Suprapubic skin (tissue), 4 donors: ENCODE results near the gene AMIGO3. TPM values are rescaled to one million over a fixed set of nuclear protein-coding genes. Genes with fewer than 3 reads are reported as not detected.

ENCODE experiments used
- DNase-seq, 2 donors: peaks; one replicate each; pipeline ENCODE4 v3.0.0-alpha.2; 2019; ENCODE audit warnings: low spot score in 2 of 2
- H3K27ac ChIP-seq: fragments of 200-600 bp; sonication (generic); one replicate; pipeline ENCODE4 v1.5.1; 2019
- H3K27me3 ChIP-seq: fragments of 200-600 bp; sonication (generic); one replicate; pipeline ENCODE4 v1.5.1; 2019
- H3K36me3 ChIP-seq: fragments of 200-600 bp; sonication (generic); one replicate; pipeline ENCODE4 v1.5.1; 2019
- H3K4me1 ChIP-seq: fragments of 200-600 bp; sonication (generic); one replicate; pipeline ENCODE4 v1.5.1; 2019
- H3K4me3 ChIP-seq: fragments of 200-600 bp; sonication (generic); one replicate; pipeline ENCODE4 v1.5.1; 2019; ENCODE audit warnings: mild to moderate bottlenecking
- H3K9me3 ChIP-seq: fragments of 200-600 bp; sonication (generic); one replicate; pipeline ENCODE4 v1.5.1; 2019
- CTCF ChIP-seq, 2 donors: fragments of 200-600 bp in 1 of 2; fragments of 450-650 bp in 1 of 2; sonication (generic) in 1 of 2; IDR thresholded peaks; one replicate each; pipeline ENCODE4 v1.5.1; 2016 to 2019; ENCODE audit warnings: antibody characterized with exemption in 2 of 2, mild to moderate bottlenecking in 1 of 2, moderate library complexity in 1 of 2
- EP300 ChIP-seq: sonication (generic); formaldehyde crosslinking; IDR thresholded peaks from one replicate; pipeline ENCODE4 v1.6.1; 2017; ENCODE audit warnings: antibody characterized with exemption
- POLR2A ChIP-seq, 2 donors: fragments of 450-650 bp; IDR thresholded peaks; one replicate each; pipeline ENCODE4 v1.6.1; 2017; ENCODE audit warnings: antibody characterized with exemption in 2 of 2, mild to moderate bottlenecking in 2 of 2, moderate library complexity in 2 of 2
- POLR2AphosphoS5 ChIP-seq, 3 donors: sonication (generic); formaldehyde crosslinking; IDR thresholded peaks; one replicate each; pipeline ENCODE4 v1.6.1; 2017; ENCODE audit warnings: antibody characterized with exemption in 3 of 3
- WGBS: methylation state at CpG from one replicate; pipeline ENCODE4 v1.1.5; 2018; 5-methylcytosine and 5-hydroxymethylcytosine counted together
- total RNA-seq, 4 donors: library from RNA; depleted of rRNA; stranded (reverse); fragments of >200 nt; gene quantifications; one replicate each; pipeline ENCODE4 v1.1.0, GENCODE V29; 2016

Gene AMIGO3
- total RNA-seq, 4 donors from 2014 or later: 1.6 to 3.8 (median 2.5) TPM

DNA sequence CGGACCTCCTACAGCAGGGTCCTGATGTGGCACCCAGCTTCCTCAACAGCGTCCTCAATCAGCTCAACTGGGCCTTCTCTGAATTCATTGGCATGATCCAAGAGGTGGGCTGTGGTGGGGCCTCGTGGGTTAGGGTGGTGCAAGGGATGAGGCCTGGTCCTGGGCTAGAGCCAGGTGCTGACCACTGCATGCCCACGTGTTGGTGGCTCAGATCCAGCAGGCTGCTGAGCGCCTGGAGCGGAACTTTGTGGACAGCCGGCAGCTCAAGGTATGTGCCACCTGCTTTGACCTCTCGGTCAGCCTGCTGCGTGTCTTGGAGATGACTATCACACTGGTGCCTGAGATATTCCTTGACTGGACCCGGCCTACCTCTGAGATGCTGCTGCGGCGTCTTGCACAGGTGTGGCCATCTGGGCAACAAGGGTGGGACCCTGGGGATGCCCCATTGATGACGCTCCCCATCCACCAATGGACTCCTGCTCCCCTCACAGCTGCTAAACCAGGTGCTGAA lies 3.8 kb downstream of the AMIGO3 start:
- Histone ChIP-seq H3K36me3 (peaks cover 20% of the 10 kb centered on the region), H3K27ac (no peak overlapping the region), H3K9me3 (no peaks in the 10 kb centered on the region), H3K4me3 (no peak overlapping the region), H3K4me1 (peaks cover 33% of the 10 kb centered on the region), H3K27me3 (no peaks in the 10 kb centered on the region)
- peak in 1 of 2 donors; percentile 77 for DNase-seq
- no peak for TF ChIP-seq CTCF (IDR thresholded peaks at IDR 0.05)
- TF ChIP-seq EP300: no peak
- no peak for TF ChIP-seq POLR2AphosphoS5 (IDR thresholded peaks at IDR 0.05)
- TF ChIP-seq POLR2A (IDR thresholded peaks at IDR 0.05): no peak
- 83% methylated on average over 9 of the region's 13 CpGs for WGBS

DNA sequence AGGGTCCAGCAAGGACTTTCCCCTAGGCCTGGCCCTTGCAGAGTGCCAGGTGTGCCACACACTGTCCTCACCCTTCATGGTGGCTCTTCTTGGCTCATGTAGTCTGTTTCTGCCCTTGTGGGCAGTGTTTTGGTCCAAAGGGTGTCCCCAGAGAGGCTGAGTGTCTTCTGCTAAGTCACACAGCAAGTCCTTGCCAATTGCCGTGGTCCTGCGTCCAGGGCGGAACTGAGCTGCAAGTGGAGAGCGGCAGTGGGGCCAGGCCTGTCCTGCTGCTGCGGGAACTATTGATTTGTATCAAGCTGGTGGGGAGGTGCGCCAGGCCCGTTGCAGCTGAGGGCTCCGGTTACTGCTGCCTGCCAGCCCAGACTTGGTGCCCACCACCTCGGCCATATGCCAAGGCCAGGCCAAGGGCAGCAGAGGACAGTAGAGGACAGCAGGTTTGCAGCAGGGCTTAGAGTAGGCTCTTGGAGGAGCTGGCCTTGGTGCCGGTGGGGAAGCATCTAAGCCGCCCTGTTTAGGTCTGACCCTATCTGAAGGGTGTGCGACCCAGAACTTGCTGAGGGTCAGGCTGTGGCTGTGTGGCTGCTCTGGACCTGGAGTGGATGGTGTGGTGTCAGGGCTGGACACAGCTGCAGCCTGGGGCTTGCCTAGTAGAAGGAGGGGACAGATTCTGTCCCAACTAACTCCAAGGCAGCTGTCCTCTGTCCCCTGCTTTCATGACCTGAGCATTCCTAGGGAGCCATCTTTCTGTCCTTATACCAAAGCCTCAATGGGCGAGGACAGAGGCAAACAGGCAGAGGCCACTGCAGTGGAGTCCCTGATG lies 4.5 kb downstream of the AMIGO3 start:
- H3K36me3 ChIP-seq: peaks cover 17% of the 10 kb centered on the region
- 95% methylated on average over 3 of the region's 13 CpGs for WGBS

GRCh38 chr3:49713336-49714105 lies 6.0 kb downstream of the AMIGO3 start:
- Histone ChIP-seq H3K27me3 (no peaks in the 10 kb centered on the region), H3K9me3 (no peaks in the 10 kb centered on the region), H3K4me1 (peaks cover 12% of the 10 kb centered on the region), H3K27ac (no peak overlapping the region), H3K4me3 (no peak overlapping the region), H3K36me3 (peaks cover 19% of the 10 kb centered on the region)
- TF ChIP-seq CTCF (IDR thresholded peaks at IDR 0.05): no peak
- 94% methylated on average over 13 of the region's 25 CpGs for WGBS
- DNase-seq: no peak

More for the DNA sequence above, 4.5 kb downstream of the AMIGO3 start:
- Histone ChIP-seq H3K4me3 (no peak overlapping the region), H3K9me3 (no peaks in the 10 kb centered on the region), H3K4me1 (peaks cover 26% of the 10 kb centered on the region), H3K27ac (no peak overlapping the region), H3K27me3 (no peaks in the 10 kb centered on the region)
- no peak for TF ChIP-seq EP300
- TF ChIP-seq POLR2AphosphoS5 (IDR thresholded peaks at IDR 0.05): no peak
- TF ChIP-seq CTCF (IDR thresholded peaks at IDR 0.05): no peak
- no peak for TF ChIP-seq POLR2A (IDR thresholded peaks at IDR 0.05)
- peak in 1 of 2 donors; percentile 55 for DNase-seq

DNA sequence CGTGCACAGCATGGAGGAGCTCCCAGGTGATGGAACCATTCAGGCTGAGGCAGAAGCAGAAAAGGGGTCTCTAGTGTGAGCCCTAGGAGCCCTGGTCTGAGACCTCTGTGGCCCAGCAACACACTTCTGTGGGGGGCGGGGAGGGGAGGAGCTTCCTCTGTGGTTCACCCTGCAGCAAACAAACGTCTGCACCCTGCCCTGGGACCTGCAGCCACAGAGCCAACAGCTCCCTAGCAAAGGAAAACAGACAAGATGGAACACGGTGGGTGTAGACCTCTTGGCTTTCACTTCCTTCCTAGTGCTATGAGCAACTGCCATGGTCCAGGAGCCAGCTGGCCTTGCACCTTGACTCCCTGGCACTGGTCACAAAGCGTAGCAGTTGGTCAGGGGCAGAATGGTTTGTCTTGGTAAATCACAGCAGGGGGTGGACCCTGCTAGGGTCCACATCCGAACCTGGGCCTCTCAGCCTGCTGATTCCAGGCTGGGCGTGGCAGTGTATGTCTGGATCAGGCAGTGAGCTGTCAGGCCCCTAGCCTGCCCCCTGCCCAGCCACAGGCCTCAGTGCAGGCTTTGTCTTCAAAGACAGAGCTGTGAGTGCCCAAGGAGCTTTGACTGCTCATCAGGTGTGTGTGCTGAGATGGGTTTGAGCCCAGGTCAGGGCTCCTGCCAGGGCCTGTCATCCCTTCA lies 6.7 kb downstream of the AMIGO3 start:
- 61% methylated on average over 7 of the region's 7 CpGs for WGBS
- H3K27me3 ChIP-seq: no peaks in the 10 kb centered on the region

More for the DNA sequence above, 6.7 kb downstream of the AMIGO3 start:
- Histone ChIP-seq H3K4me3 (no peak overlapping the region), H3K27ac (no peak overlapping the region), H3K4me1 (peaks cover 5% of the 10 kb centered on the region), H3K9me3 (no peaks in the 10 kb centered on the region), H3K36me3 (peaks cover 19% of the 10 kb centered on the region)
- no peak for TF ChIP-seq EP300
- TF ChIP-seq CTCF (IDR thresholded peaks at IDR 0.05): no peak
- TF ChIP-seq POLR2AphosphoS5 (IDR thresholded peaks at IDR 0.05): no peak
- TF ChIP-seq POLR2A (IDR thresholded peaks at IDR 0.05): no peak
- DNase-seq: no peak
